Measurements from ENCODE around the gene TSPAN4.
A peak's percentile ranks its signal among the peaks of the same experiment; 100 is the strongest.

The TSPAN4 gene

GRCh38 chr11:893008-893654 is 50.5 kb downstream of the TSPAN4 start:
- no peak for DNase-seq

- no peak for DNase-seq
These were observed 52.0 kb downstream of the TSPAN4 start for GRCh38 chr11:894575-895201.

DNA sequence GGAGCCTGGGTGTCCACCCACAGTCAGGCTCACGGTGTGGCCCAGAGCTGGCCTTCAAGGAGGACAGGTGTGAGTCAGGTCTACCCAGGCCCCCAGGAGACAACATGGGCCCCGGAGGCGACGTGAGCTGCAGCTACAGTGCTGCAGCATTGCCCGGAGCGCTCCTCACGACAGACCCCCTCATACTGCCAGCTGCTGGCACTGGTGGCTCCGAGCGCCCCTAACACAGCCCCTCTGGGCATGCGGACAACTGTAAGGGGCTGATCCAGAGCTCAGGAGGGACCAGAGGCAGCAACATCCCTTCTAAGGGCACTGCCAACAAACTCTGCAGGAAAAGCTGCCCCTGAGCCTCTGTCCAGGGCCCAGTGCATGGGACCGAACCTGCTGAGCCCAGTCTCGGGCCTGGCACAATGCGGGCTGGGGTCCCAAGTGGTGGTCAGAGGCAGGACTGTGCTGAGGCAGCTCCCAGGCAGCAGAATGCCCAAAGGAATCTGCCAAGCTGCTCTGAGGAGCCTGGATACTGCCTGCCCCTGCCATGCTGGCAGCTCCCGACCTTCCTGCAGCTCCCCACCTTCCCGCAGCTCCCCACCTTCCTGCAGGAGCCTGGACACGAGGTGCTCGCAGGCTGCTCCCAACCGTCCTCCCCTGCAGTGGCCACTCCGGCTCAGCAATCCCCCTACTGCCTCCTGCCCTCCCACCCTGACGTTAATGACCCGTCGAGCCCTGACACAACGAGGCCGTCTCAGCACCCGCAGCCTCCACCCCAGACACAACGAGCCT is 52.9 kb downstream of the TSPAN4 start:
- no peak for DNase-seq

GRCh38 chr11:897253-898142 is 54.8 kb downstream of the TSPAN4 start:
- no peak for DNase-seq

- no peak for DNase-seq
These were observed 55.5 kb downstream of the TSPAN4 start for GRCh38 chr11:898143-898511.

GRCh38 chr11:898540-899190 is 56.0 kb downstream of the TSPAN4 start:
- no peak for DNase-seq

DNA sequence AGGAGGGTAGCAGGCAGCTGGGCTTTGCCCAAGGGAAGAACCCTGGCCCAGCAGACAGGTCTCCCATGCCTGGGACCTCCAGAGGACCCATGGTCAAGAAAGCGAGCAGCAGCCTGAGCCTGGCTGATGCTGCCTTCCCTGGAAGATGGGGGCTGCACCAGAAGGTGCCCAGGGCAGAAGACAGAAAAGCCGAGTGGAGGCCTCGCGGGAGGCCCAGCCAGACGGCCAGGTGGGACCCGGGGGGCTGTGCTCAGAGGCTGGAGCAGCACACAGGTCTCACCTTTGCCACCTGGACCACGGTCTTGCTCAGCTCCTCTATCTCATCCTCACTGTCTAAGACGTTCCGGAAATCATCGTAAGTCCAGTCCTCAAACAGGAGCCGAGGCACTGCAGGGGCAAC is 57.1 kb downstream of the TSPAN4 start:
- DNase-seq: no peak

- no peak for DNase-seq
These were observed 57.9 kb downstream of the TSPAN4 start for GRCh38 chr11:900545-900944.

DNA sequence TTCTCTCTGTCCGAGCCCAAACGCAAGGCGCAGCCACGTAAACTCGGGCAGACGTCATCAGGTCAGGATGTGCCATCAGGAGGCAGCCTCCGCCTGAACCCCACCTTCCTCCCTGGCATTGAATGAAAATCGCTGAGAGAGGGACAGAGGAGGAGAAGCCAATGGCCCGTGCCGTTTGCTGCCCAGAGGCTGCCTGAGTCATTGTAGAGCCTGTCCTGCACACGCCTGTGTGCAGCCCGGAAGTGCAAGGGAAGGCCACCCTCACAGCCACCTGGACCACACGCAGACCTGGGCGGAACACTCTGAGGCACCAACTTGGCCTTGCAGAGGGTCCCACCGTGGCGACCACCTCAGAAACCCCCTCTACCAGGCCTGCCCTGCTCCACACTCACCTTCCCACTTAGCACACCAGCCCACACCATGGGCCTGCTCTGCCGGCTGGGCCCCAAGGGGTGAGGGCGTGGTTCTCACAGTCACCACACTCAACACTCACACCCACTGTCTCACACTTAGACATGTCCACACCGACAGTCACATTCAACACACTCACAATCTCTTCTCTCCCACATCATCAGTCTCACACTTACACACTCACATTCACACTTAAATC is 58.9 kb downstream of the TSPAN4 start:
- DNase-seq: no peak

DNA sequence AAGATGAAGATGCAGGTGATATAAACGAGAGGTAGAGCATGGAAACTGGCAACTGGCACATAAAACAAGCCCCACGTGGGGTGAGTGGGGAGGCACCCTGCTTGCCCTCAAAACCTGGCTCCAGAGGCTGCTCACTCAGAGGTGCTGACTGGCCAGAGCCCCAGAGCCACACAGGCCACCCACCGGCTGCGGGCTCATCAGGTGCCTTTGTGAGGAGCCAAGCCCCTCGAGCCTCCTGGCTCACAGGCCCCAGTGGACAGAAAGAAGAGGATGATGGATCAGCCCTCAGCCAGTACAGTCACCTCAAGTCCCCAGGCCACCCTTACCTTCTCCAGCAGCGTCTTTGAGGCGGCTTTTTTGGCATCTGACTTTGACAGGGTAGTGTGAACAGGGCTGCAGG is 61.7 kb downstream of the TSPAN4 start:
- no peak for DNase-seq

DNA sequence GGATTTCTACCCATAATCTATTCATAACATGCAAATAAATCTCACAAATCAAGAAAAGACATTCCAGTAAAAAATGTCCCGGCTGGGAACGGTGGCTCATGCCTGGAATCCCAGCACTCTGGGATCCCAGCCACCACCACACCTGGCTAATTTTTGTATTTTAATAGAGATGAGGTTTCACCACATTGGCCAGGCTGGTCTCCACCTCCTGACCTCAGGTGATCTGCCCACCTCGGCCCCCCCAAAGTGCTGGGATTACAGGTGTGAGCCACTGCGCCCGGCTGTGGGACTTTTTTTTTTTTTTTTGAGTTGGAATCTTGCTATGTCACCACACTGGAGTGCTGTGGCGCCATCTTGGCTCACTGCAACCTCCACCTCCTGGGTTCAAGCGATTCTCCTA is 63.3 kb downstream of the TSPAN4 start:
- no peak for DNase-seq

GRCh38 chr11:907668-908067 is 65.0 kb downstream of the TSPAN4 start:
- DNase-seq: no peak

DNA sequence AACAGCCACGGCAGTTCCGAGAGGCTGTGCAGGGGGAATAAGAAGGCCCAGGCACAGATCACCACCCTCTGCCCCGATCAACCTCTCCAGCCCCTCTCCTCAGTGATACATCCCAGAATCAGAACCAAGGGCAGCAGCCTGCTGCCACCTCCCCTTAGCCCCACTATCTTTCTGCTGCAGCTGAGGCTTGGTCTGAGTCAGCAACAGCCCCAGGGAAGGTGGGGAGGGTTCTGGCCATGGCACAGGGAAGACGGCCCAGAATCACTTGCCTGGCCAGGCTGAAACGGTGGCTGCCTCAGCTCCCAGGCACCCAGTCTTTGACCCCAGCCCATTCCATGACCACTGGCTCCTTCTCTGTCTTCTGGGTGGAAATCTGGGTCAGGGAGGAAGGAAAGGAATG is 65.6 kb downstream of the TSPAN4 start:
- no peak for DNase-seq

GRCh38 chr11:909406-909805 is 66.8 kb downstream of the TSPAN4 start:
- DNase-seq: no peak

- no peak for DNase-seq
These were observed 67.5 kb downstream of the TSPAN4 start for GRCh38 chr11:910044-910588.

- DNase-seq: peak; percentile 87
These were observed 68.0 kb downstream of the TSPAN4 start, which contains the start of gene CHID1 for GRCh38 chr11:910589-911030. Gene CHID1 (minus strand): TSS chr11:910810. CDS start chr11:904816, 5,994 bp downstream.

GRCh38 chr11:911031-911889 is 68.6 kb downstream of the TSPAN4 start:
- DNase-seq: no peak

DNA sequence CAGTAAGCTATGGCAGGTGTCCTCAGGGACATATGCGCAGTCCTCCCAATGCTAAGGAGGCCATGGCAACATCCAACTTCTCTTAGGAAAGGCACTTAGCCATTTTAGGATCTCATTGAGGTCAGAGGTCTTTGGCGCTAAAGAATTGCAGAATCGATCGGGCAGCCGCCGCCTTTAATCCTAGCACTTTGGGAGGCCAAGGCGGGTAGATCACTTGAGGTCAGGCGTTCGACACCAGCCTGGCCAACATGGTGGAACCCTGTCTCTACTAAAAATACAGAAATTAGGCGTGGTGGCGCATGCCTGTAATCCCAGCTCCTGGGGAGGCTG is 69.2 kb downstream of the TSPAN4 start:
- DNase-seq: no peak

GRCh38 chr11:912266-912665 is 69.6 kb downstream of the TSPAN4 start:
- DNase-seq: no peak

DNA sequence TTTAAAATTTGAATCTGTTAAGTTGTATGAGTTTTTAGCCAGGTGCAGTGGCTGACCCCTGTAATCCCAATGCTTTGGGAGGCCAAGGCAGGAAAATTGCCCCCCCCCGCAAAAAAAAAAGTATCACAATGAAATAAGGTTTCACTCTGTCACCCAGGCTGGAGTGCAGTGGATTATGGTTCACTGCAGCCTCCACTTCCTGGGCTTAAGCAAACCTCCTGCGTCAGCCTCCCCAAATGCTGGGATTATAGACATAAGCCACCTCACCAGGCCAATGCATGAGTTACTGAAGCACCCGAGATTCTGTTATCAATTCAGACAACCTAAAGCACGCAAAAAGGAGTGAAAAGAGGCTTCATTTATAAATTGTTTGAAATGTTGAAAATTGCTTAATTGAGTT is 70.4 kb downstream of the TSPAN4 start:
- no peak for DNase-seq

DNA sequence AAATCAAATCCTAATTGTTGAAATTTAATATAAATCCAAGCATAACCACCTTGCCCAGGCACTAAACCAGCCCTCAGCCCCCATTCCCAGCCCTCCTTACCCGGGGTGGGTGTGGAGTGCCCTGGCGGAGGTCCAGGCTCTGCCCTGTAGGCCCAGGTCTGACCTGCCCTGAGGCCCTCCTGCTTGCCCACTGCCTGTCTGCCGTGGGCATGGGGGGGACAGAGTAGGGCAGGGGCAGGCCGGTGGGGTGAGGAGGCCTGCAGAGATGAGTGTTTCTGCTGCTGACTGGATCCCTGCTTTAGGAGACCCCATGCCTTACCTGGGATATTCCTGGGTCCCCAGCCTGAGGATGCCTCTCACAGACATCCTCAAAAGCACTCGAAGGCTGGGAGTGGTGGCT is 71.6 kb downstream of the TSPAN4 start:
- no peak for DNase-seq

Data from CD4-positive, alpha-beta T cell treated with Interleukin-17A for 1 hour (primary cell).